ENCODE results near the gene NAXE.
"Not testable (repeated sequence)": the region's sequence is repeated elsewhere in the genome, so short reads cannot be mapped to it uniquely, and the experiment has no call there.

Gene NAXE

DNA sequence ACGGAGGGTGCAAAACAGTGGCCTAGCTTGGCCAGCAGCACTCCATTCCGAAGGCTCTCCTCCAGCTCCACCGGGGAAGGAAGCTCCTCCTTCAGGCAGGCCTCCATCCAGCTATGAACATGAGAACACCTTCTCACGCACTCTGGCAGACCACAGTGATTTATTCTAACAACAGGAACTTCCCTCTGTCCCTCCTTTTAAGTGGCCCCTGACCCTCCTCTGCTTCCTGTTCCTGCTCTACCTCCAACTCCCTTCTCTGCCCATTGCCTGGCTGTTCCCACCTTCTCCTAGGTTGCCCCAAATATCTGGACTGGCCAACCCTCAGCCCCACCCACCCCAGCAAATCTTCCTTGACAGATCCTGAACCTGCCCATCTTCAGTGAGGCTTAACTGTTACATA lies 25.1 kb upstream of the NAXE start:
- DNase-seq (ENCODE audit: low read depth in 2 of 2, low spot score in 1 of 2) = no peak

- no peak for DNase-seq (ENCODE audit: low read depth in 2 of 2, low spot score in 1 of 2)
These were observed 20.2 kb upstream of the NAXE start for GRCh38 chr1:156571261-156571852.

DNA sequence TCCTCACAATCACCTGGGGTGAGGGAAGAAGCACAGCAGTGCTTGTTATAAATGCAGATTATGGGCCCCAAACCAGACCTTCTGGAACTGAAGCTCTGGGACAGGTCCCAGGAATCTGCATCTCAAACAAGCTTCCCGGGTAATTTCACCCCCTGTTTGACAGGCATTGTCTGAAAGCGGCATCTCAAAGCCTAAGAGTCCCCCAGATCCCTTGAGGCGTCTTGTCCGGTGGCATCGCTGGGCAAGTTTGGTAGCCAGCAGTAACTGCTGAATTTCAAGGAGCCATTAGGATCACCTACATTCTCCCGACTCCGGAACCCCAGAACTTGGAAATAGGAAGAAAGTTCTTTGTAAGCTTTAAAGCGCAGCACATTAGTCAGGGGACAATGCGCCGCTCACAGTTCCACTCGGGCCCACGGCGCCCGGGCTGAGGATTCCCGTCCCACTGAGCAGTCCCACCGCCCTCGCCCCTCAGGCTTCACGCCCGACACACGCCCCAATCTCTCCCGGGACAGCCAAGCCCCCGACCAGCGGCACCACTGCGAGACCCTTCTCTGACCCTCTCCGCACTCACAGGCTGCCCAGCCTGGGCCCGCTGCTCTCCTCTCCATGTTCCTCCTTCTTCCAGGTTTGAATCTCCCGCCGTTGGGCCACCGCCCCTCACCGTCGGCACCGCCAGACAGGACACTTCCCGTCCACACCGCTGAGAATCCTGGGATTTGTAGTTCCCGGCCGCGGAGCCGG lies 19.5 kb upstream of the NAXE start, which contains the start of gene IQGAP3:
IQGAP3 (minus strand) TSS at position 647 of the 744 bp plus-strand sequence; CDS start at position 611, 36 bp downstream.
- DNase-seq (ENCODE audit: low read depth in 2 of 2, low spot score in 1 of 2) = peak in 1 of 2 donors; percentile 29

DNA sequence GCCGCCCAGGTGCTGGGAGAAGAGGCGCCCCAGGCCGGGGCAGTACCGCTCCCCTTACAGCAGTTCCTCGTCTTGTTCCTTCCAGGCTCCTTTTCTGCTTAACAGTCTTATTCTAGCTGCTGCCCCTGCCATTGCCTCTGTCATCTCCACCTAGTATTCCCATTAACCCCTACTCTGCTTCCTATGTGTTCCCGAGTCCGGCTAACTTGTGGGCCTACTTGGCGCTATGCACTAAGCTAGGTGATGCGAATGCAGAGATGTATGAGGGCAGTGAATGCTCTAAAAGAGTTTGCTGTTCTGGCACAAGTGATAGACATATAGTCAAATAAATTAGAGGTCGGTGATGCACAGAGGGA lies 18.9 kb upstream of the NAXE start:
- DNase-seq (ENCODE audit: low read depth in 2 of 2, low spot score in 1 of 2) = no peak

GRCh38 chr1:156574039-156574633 lies 17.4 kb upstream of the NAXE start:
- DNase-seq (ENCODE audit: low read depth in 2 of 2, low spot score in 1 of 2) = no peak

GRCh38 chr1:156577550-156577949 lies 14.0 kb upstream of the NAXE start:
- DNase-seq (ENCODE audit: low read depth in 2 of 2, low spot score in 1 of 2) = no peak

DNA sequence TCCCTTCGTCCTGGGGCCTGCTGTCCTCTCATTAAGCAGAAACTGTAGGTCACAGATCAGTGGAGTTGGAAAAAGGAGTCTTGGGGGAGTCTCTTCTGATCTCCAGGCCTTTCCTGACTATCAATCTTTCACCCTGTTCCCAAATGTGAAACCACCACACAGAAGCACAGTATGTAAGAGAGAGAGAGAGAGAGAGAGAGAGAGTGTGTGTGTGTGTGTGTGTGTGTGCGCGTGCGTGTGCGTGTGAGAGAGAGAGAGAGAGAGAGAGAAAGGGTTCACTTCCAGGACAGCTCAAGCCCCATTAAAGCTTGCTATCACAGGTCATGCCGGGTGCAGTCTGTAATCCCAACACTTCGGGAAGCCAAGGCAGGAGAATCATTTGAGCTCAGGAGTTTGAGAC lies 13.5 kb upstream of the NAXE start:
- DNase-seq (ENCODE audit: low read depth in 2 of 2, low spot score in 1 of 2) = no peak

DNA sequence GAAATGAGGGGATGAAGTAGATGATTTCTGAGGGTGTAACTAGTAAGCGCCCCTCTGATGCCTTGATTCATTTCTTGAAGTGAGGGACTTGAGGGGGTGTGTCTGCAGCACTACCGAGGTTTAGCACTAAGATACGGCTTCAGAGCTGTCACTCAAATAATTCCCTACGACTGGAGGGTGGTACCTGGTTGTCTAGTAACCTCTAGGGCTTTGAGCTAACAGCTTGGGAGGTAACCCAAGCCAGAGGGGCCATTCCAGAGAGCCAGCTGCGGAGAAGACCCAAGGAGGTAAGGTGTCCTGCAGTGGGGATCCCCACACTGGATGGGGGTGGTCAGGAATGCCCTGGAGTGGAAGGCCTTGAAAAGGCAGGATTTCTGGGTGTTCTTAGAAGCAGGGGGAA lies 12.1 kb upstream of the NAXE start, which contains the start of gene TTC24:
TTC24 (plus strand) TSS at position 252 of the 400 bp plus-strand sequence. CDS start 1,642 bp downstream, outside the sequence.
- DNase-seq (ENCODE audit: low read depth in 2 of 2, low spot score in 1 of 2) = no peak

DNA sequence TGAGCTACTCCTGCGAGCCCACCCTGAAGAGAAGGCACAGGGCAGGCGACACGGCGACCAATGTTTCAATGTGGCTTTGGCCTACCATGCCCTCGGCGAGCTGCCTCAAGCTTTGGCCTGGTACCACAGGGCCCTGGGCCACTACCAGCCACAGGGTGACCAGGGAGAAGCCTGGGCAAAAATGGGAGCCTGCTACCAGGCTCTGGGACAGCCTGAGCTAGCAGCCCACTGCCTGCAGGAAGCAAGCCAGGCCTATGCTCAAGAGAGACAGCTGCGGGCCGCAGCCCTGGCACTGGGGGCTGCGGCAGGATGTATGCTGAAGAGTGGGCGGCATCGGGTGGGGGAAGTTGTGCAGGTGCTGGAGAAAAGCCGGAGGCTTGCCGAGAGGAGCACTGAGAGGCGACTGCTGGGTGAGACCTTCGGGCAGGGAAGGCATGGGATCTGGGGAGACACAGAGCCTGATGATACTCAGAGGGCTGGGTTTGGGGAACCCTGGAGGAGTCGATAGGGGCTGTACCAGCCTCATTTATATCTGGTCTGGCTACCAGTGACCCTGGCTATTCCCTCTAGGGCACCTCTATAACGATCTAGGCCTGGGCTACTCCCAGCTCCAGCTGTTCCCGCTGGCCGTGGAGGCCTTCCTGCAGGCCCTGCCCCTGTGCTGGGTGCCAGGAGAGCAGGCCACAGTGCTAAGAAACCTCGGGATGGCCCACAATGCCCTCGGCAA lies 9.8 kb upstream of the NAXE start:
- peak in 1 of 2 donors; percentile 17 for DNase-seq (ENCODE audit: low read depth in 2 of 2, low spot score in 1 of 2)

DNA sequence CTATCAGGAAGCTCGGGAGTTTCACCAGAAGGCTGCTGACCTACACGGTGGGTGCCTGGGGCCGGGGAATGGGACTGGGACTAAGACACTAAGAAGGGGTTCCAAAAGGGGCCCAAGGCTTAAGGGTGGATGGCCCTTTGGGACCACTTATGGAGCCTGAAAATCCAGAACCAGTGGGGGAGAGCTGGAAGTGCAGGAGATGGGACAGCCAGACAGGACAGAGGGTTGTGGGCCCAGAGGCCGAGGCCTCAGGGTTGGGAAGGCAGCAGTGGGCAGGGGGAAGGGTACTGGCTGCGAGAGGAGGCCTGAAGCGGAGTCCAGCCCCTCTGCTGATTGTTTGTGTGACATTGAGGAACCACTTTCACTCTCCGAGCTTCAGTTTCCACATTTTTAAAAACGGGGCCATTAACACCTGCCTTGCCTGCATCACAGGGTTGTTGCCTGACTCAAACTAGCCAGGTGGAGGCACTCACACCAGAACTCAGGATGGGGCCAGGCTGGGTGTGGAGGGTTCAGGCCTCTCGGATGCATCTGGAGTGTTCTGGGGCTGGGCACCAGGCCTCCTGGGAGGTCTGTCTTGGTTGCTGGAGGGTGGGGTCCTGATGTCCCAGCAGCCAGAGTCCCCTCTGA lies 9.1 kb upstream of the NAXE start:
- no peak for DNase-seq (ENCODE audit: low read depth in 2 of 2, low spot score in 1 of 2)

GRCh38 chr1:156583821-156584622 lies 7.6 kb upstream of the NAXE start:
- DNase-seq (ENCODE audit: low read depth in 2 of 2, low spot score in 1 of 2) = peak; percentile 53 to 55

DNA sequence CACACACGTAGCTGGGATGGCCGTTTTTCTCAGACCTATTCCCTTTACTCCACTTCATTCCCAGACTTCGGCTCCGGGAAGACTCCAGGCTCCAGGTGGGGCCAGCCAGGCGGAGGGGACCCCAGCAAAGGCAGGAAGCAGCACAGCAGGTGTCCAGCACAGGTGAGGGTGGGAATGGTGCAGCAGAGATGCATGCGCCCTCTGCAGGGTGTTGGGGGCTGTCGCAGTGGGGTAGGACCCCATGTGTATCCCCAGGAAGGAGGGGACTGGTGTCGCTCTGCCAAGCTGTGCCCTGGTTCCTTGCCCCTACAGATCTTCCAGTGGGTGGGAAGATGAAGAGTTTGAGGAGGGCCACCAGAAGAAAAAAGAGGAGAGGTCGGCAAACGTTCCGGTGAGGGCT lies 6.8 kb upstream of the NAXE start:
- no peak for DNase-seq (ENCODE audit: low read depth in 2 of 2, low spot score in 1 of 2)

DNA sequence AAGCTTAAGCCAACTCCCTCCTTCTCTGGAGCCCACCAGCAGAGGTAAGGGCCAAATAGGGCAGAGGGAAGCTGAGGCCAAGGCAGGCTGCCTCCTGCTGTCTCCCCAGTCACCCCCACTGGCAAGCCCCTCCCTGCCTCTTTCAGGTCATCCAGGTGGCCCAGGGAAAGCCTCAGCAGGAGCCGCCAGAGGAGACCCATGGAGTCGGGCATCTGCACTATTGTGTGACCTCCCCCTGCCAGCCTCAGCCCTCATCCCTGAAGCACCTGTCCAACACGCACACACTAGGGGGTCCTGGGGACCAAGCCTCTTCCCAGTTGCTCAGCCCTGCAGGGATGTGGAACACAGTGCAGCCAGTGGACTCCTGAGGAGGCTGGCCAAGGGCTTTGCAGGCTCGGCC lies 5.3 kb upstream of the NAXE start:
- DNase-seq (ENCODE audit: low read depth in 2 of 2, low spot score in 1 of 2) = no peak

- no peak for DNase-seq (ENCODE audit: low read depth in 2 of 2, low spot score in 1 of 2)
These were observed 4.6 kb upstream of the NAXE start for GRCh38 chr1:156586892-156587477.

DNA sequence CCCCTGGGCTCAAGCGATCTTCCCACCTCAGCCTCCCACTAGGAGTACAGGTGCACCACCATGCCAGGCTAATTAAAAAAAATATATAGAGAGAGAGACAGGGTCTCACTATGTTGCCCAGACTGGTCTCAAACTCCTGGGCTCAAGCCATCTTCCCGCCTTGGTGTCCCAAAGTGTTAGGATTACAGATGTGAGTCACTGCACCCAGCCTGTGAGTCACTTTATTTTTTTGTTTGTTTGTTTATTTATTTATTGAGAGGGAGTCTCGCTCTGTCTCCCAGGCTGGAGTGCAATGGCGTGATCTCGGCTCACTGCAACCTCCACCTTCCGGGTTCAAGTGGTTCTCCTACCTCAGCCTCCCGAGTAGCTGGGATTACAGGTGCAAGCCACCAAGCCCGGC lies 3.6 kb upstream of the NAXE start:
- not testable (repeated sequence) for DNase-seq (ENCODE audit: low read depth in 2 of 2, low spot score in 1 of 2)

- no peak for DNase-seq (ENCODE audit: low read depth in 2 of 2, low spot score in 1 of 2)
These were observed 2.0 kb upstream of the NAXE start for GRCh38 chr1:156589546-156589945.

- DNase-seq (ENCODE audit: low read depth in 2 of 2, low spot score in 1 of 2) = no peak
These were observed 1.0 kb upstream of the NAXE start for GRCh38 chr1:156590326-156591180.

DNA sequence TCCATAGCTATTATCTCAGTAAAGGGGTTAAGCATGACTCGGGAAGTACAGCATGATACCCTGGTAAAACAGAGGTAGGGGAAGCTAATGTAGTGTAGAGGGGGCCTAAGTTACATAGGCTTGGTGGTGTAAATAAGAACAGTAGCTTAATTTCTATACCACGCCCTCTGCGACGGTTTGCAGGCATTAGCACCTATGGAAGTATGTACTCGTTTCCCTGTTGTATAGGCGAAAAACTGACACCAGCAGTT lies 470 bp upstream of the NAXE start:
- DNase-seq (ENCODE audit: low read depth in 2 of 2, low spot score in 1 of 2) = no peak

GRCh38 chr1:156592158-156592909 lies 758 bp downstream of the NAXE start:
- no peak for DNase-seq (ENCODE audit: low read depth in 2 of 2, low spot score in 1 of 2)

Data from stimulated activated CD8-positive, alpha-beta memory T cell treated with anti-CD3 and anti-CD28 coated beads, Interleukin-4, amount 100 ng/mL, for 1 hour (primary cell).